Mucosa of gallbladder (tissue), 1 donor: ENCODE results near the gene CTSF. TPM values are rescaled to one million over a fixed set of nuclear protein-coding genes. Genes with fewer than 3 reads are reported as not detected.
"Not testable (repeated sequence)": the region's sequence is repeated elsewhere in the genome, so short reads cannot be mapped to it uniquely, and the experiment has no call there.

Experiments used
- DNase-seq: peaks from one replicate; pipeline ENCODE4 v3.0.0-alpha.2; 2020; ENCODE audit warnings: low spot score
- total RNA-seq: library from RNA; stranded (reverse); gene quantifications from one replicate; pipeline ENCODE4 v1.2.1, GENCODE V29; 2021
- donor health status: DM: no; HTN: no; CAD: no.

The CTSF gene
- total RNA-seq, 1 donor from 2014 or later: 87.4 TPM

DNA sequence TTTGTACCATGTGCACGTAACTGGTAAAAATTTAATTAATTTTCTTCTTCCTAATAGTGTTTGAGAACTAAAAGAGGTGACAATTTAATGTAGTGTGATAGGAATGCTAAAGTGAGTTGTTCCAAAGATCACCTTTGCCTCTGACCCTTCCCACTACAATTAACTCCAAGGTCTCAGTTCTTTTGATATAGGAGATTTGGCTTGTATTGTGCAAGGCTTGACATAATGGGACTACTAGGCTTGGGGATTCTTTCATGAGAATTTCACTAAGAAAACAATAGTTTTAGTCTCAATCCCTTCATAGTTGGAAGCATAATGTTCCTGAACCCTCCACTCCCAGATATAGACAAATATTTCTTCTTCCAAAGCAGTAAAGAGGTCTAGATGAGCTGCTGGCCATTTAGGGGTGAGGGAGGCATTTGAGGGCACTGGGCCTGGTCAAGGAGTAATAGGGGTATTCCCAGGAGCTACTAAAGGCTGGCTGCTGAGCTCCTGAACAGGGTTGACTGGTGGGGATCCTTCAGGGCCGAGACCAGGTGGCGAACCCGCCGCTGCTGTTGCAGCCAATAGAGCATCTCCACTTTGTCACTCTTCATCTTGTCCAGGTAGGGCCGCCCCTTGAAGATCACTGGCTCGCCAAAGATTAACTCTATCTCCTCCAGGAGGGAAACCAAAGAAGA, 21.7 kb upstream of the CTSF start:
- DNase-seq: no peak

DNA sequence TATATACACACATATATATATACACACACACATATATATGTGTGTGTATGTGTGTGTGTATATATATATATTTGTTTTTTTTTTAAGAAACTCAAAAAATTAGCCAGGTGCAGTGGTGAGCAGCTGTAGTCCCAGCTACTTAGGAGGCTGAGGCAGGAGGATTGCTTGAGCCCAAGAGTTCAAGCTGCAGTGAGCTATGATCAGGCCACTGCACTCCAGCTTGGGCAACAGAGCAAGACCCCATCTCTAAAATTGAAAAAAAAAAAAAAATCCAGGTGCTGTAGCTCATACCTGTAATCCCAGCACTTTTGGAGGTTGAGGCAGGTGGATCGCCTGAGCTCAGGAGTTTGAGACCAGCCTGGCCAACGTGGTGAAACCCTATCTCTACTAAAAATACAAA, 20.9 kb upstream of the CTSF start:
- DNase-seq: not testable (repeated sequence)

DNA sequence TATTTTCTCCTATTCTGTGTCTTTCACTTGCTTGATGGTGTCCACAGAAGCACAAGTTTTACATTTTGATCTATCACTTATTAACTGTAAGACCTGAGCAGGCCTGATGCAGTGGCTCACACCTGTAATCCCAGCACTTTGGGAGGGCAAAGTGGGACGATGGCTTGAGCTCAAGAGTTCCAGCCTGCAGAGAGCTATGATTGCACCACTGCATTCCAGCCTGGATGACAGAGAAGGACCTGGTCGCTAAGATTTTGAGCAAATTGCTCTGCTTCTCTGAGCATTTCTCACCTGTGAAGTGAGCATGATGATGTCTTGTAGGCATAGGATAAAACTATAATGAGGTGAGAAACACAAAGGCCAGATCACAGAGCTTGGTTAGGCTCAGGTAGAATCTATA, 17.7 kb upstream of the CTSF start:
- DNase-seq: no peak

DNA sequence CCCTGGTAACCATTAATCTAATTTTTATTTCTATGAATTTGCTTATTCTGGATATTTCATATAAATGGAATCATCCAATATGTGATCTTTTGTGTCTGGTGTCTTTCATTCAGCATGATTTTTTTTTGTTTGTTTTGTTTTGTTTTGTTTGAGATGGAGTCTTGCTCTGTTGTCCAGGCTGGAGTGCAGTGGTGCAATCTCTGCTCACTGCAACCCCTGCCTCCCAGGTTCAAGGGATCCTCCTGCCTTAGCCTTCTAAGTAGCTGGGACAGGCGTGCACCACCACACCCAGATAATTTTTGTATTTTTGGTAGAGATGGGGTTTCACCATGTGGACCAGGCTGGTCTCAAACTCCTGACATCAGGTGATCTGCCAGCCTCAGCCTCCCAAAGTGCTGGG, 17.0 kb upstream of the CTSF start:
- DNase-seq: not testable (repeated sequence)

DNA sequence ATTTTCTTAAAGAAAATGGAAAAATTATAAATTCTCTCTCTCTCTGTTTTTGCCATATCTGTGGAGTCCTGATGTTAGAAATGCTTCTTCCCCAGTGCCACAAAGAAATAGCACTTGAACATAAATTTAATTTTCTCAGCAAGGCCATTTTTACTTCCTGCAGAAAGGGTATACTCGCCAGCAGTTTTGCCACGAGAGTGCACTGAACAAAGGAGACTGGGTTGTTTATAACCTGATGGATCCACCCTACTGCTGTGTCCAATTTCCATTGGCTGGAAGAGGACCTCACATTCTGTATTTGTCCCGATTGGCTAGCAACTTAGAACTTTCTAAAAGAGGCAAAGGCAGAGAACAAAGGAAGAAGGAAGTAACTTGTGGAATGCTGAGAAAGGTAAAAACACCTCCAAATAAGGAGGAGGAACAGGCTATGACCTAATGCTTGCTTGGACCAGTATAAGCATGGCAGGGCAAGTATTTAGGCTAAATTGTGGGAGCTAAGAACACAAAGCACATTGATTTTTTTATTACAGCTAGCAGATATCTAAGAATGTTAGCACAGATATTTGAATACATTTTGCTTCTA, 14.2 kb upstream of the CTSF start:
- not testable (repeated sequence) for DNase-seq

DNA sequence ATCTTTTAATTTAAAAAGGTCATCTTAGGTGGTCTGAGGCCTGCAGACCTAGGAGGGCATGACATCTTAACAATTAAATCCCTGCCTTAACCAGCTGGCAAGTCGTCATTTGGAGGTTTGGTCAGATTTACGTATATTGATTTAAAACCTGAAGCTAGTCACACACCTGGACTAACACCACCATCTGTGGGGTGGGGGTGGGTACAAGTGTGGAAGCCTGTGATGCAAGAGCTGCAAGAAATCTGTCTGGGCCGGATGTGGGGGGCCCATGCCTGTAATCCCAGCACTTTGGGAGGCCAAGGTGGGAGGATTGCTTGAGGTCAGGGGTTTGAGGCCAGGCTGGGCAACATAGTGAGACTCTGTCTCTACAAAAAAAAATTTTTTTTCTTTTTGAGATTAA, 12.9 kb upstream of the CTSF start:
- DNase-seq: no peak

DNA sequence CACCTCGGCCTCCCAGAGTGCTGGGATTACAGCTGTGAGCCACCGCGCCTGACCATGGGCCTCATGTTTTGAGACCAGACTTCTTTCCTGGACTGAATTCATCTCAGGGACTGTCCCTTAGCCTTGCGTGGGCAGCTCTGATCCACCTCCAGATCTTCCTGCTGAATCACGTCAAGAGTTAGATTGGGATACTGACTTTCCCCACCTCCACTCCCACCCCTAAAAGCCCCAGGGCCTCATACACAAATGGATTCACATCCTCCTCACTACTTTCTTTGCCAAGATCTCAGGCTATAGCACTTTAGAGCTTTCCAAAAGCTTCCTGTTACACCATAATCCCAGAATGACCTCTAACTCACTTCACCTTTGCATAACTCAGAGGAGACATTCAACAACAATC, 12.4 kb upstream of the CTSF start:
- DNase-seq: no peak

DNA sequence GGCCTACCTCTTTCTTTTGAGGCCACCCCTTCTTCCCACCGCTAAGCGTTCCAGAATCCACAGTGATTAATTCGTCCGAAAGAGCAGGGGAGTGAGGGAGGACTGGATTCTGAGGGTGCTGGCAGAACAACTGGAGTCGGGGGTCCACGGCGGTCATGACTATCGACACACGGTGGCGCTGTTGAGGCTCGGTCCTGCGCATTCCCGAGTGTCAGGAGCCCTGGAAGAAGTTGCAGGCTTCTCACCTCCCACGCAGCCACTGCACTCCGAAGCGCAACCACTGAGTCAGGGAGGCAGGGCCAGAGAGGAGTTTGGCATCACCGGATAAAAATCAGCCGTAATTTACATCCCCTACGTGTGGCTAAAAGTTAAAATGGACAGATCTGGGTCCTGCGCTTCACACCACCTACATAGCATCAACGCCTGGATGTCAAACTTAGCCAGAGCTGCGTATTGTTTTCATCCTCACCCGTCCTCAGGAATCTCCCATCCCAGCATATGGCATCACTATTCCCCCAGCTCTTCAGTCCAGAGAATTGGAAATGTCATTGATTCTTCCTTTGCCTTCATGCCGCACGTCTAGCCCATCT, 10.7 kb upstream of the CTSF start:
- peak; percentile 76 for DNase-seq

DNA sequence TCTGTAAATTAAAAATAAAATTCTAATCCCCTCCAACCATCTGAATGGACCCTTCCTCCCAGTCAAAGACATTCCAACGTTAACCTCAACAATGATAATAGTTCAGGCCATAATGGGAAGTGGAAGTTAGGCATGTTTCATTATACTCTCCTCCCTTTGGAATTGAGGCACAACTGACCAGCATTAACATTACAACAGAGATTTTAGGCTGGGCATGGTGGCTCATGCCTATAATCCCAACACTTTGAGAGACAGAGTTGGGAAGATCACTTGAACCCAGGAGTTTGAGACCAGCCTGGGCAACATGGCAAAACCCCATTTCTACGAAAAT, 2.4 kb upstream of the CTSF start:
- DNase-seq: no peak

DNA sequence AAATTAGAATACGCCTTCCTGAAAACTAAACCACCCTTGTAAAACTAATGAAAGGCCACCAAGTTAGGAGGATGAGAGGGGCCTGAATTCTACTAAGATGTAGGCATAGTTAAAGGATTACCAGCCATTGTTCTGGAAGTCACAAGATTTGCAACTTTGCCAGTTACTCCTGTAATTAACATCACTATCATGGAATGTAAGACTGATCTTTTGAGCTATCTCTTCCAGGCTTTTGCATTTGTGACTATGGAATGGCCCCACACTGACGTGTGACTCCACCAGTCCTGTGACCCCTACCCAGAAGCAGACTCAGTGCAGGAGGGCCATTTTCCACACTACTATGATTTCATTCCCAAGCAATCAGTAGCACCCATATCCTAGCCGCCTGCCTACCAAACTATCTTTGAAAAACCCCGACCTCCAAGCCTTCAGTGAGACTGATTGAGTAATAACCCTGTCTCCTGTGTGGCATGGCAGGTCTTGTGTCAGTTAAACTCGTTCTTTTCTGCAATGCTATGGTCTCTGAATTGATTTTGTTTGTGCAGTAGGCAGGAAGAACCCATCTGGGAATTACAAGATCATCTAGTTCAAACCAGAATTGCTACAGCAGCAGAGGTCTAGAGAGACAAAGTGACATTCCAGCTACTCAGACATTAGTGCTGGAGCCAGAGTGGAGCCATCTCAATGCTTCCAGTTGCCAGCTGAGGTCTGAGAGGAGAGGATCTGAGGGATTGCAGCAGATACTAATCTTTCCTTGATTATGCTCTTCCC, 1.9 kb upstream of the CTSF start:
- no peak for DNase-seq

DNA sequence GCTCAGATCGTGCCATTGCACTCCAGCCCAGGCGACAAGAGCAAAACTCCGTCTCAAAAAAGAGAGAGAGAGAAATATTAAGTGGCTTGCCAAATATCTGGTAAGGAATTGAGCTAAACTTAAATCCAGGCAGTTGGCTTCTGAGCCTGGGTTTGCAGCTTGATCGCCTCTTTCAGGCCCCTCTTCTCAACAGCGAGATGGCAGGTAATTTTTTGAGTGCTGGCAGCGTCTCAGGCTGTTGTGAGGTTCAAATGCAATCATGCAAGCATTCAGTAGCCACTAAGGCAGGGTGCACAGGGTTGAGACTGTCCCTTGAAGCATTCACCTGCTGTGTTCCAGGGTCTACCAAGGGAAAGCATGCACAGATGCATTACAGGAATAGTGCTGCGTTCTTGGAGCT, 670 bp upstream of the CTSF start:
- DNase-seq: no peak

DNA sequence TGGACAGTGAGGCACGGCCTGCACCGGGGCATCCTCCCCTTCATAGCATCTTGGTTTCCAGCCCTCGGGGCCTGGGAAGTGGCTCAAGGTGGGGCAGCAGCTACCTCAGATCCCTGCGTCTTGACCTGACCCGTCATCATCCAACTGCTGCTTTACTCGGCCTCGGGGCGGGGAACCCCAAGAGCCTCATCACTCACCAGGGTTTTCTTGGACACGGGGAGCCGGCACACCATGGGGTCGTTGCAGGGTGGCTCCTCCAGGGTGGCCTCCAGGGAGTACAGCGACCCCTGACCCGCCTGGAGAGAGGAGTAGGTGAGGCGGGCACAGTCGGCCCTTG, 651 bp downstream of the CTSF start:
- no peak for DNase-seq

DNA sequence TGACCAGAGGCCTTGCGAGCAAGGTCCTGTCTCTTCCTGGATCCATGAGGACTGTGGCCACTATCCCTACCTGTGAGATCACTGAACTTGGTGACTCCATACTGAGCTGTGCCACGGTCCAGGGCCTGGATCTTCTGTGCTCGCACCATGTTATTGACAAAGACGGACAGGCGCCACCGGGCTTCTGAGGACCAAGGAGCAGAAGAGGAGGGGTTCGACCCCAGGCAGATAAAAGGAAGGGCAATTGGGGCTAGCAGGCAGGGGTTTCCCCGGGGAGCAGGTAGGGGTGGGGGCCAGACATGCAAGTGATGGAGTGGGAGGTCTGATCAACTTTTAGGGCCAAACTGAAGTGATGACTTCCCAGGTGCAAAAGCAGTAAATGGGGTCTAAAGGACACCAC, 2.2 kb downstream of the CTSF start:
- DNase-seq: no peak

DNA sequence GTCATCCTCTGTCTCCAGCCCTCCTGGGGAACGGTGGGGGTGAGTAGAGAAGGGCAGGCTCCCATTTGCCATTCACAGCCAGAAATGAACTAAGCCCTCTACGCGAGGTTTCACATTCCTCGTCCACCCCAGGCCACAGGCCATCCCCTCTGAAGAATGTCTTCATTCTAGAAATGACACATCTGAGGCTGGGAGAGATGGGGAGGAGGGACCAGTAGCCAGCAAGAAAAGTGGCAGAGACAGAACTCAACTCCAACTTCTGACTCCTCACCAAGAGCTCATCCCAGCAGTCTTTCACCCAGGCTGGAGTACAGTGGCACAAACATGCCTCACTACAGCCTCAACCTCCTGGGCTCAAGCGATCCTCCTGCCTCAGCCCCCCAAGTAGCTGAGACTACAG, 3.4 kb downstream of the CTSF start:
- no peak for DNase-seq

DNA sequence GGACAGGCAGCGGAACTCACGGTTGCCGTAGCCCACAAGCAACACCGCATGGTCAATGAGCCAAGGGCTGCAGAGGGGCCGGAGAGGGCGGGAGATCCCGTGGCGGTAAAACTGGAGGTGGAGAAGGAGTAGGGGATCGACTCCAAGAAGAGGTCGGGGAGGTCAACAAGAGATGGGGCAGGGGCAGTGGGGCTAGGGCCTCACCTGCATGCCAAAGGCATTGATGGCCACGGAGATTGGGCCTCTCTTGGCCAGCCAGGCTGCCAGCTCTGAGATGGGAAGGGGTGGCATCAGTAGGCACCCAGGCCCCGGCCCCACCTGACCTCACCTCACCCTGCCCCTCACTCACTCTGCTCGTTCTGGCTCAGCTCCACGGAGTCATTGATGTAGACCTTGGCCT, 3.9 kb downstream of the CTSF start:
- no peak for DNase-seq

DNA sequence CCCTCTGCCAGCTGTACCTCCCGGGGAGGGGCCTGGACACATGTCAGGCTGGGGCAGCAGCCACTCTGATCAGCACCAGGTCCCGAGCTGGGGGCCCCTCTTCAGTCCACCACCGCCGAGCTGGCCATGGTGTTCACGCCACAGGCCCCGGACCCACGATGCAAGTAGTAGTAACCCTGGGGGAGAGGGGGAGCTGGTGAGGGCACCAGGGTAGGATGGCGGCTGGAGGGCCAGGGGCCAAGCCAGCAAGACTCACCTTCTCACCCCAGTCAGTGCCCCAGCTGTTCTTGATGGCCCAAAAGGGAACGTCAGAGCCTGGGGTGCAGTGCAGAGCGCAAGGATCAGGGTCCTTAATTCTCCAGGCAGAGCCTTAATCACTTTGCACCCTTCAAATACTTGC, 4.6 kb downstream of the CTSF start:
- no peak for DNase-seq

DNA sequence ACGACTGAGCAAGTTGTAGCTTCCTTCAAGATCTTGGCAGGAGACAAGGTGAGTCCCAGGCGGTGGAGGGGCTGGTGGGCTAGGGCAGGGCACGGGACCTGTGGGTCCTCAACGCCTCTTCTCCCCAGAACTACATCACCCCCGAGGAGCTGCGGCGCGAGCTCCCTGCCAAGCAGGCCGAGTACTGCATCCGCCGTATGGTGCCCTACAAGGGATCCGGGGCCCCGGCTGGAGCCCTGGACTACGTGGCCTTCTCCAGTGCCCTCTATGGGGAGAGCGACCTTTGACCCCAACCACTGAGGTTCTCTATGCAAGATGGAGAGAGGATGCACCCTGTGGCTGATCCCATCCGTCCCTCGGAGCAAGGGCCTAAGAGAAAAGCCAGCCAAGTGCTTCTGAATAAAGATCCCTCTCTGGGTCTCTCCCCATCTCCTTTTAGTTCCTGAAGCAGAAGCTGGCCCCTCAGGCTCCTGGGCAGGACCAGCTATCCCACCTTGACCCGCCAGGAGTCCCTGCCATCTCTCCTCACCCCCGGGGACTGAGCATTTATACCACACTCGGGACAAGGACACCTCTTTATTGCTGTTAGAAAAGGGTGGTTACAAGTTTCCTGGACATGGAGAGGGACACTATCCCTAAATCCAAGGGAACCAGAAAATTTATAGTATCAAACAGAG, 5.4 kb downstream of the CTSF start:
- no peak for DNase-seq

DNA sequence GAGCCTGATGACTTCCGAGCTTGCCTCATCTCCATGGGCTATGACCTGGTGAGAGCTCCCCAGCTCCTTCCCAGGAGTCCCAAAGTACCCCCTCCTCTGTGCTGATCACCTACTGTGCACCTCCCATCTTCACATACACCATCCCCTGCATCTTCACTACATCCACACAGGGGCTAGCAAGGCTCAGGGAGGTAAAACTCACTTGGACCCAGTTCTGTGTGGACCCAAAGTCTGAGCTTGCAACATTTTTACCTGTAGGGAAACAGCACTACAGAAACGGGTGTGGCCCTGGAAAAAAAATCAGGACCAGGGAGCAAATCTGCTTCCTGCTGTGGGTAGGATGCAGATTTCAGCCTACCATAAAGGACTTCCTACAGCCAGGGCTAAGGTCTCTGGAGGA, 6.1 kb downstream of the CTSF start:
- DNase-seq: no peak

DNA sequence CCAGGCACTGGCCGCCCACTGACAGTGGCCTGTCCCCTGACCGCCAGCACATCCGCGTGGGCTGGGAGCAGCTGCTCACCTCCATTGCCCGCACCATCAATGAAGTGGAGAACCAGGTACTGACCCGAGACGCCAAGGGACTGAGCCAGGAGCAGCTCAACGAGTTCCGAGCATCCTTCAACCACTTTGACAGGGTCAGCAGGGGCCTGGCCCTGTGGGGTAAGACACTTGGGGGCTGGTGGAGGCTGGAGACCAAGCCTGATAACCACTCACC, 6.5 kb downstream of the CTSF start:
- DNase-seq: no peak

DNA sequence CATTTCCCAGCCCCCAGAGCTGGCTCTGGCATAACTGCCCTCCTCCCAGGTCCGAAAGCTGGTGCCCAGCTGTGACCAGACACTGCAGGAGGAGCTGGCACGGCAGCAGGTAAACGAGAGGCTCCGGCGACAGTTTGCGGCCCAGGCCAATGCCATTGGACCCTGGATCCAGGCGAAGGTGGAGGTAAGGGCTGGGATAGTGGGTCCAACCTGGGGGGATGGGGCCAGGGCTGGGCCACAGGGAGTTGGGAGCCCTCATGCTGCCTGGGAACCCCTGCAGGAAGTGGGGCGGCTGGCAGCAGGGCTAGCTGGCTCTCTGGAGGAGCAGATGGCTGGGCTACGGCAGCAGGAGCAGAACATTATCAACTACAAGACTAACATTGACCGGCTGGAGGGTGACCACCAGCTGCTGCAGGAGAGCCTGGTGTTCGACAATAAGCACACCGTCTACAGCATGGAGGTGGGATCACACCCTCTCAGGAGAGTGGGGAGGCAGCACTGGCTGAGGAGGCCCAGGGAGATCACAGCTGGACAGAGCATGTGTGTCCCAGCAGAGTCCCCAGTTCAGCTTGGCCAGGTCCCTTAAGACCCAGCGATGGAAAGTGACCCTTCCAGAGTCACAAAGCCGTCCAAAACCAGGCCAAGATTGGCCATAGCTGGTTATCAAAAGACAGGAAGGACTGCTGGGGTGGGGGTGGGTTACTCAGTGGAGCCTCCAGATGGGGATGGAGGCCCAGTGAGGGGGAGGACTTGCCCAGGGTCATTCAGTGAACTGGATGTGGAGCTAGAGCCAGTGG, 7.0 kb downstream of the CTSF start:
- DNase-seq: no peak

DNA sequence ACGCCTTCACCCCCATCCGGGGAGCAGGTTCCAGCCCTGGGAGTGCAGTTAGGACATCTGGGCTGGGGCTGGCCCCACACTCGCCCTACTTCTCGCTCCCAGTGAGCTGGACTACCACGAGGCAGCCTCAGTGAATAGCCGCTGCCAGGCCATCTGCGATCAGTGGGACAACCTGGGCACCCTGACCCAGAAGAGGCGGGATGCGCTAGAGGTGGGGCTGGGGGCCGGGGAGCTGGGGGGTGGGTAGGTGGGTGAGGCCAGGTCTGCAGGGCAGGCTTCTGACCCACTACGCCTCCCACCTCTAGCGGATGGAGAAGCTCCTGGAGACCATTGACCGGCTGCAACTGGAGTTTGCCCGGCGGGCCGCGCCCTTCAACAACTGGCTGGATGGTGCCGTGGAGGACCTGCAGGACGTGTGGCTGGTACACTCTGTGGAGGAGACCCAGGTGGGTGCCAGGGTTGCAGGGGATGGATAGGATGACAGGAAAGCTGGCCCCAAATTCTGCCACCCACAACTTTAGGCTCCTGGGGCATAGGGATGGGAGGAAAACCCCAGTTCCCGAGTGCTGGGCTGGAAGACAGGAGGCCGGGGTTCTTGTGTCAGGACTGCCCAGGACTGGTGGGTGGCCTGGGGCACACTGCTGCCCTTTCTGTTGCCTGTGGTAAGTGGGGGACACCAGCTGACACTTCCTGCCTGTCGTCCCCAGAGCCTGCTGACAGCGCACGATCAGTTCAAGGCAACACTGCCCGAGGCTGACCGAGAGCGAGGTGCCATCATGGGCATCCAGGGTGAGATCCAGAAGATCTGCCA, 8.3 kb downstream of the CTSF start:
- DNase-seq: no peak
